Cardiac fibroblast (primary cell): Measurements from ENCODE around the gene CCDC40.

Source experiments
- DNase-seq, 2 donors: peaks; one replicate each; pipeline versions ENCODE4 v3.0.0 to v3.0.0-alpha.2; 2010; ENCODE audit warnings: low read depth in 2 of 2
- H3K4me3 ChIP-seq, 2 donors: replicated peaks in 1 of 2; 1 replicate in 1 of 2; 2 replicates in 1 of 2; pipeline ENCODE4 v1.5.1; 2011; ENCODE audit warnings: low read depth in 2 of 2, low read length in 2 of 2, mild to moderate bottlenecking in 2 of 2, moderate library complexity in 1 of 2
- TF ChIP-seq, protein P1 (sequence below): IDR thresholded peaks from one replicate; pipeline ENCODE4 v1.5.1; 2011; ENCODE audit warnings: low read depth, mild to moderate bottlenecking, low read length, inconsistent platforms

The CCDC40 gene

DNA sequence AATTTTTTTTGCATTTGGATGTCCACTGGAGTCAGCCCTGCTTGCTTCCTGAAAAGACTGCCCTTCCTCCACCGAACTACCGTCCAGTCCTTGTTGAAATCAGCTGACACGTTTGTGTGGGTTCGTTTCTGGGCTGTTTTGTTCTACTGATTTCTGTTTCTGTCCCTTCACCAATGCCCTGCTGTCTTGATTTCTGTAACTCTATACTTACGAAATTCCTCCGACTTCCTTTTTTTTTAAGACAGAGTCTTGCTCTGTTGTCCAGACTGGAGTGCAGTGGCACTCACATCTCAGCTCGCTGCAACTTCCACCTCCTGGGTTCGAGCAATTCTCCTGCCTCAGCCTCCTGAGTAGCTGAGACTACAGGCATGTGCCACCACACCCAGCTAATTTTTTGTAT is 56.5 kb downstream of the CCDC40 start:
- TF ChIP-seq, protein P1, sequence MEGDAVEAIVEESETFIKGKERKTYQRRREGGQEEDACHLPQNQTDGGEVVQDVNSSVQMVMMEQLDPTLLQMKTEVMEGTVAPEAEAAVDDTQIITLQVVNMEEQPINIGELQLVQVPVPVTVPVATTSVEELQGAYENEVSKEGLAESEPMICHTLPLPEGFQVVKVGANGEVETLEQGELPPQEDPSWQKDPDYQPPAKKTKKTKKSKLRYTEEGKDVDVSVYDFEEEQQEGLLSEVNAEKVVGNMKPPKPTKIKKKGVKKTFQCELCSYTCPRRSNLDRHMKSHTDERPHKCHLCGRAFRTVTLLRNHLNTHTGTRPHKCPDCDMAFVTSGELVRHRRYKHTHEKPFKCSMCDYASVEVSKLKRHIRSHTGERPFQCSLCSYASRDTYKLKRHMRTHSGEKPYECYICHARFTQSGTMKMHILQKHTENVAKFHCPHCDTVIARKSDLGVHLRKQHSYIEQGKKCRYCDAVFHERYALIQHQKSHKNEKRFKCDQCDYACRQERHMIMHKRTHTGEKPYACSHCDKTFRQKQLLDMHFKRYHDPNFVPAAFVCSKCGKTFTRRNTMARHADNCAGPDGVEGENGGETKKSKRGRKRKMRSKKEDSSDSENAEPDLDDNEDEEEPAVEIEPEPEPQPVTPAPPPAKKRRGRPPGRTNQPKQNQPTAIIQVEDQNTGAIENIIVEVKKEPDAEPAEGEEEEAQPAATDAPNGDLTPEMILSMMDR, result no peak
- no peak for DNase-seq
- no peak overlapping the region for H3K4me3 ChIP-seq

DNA sequence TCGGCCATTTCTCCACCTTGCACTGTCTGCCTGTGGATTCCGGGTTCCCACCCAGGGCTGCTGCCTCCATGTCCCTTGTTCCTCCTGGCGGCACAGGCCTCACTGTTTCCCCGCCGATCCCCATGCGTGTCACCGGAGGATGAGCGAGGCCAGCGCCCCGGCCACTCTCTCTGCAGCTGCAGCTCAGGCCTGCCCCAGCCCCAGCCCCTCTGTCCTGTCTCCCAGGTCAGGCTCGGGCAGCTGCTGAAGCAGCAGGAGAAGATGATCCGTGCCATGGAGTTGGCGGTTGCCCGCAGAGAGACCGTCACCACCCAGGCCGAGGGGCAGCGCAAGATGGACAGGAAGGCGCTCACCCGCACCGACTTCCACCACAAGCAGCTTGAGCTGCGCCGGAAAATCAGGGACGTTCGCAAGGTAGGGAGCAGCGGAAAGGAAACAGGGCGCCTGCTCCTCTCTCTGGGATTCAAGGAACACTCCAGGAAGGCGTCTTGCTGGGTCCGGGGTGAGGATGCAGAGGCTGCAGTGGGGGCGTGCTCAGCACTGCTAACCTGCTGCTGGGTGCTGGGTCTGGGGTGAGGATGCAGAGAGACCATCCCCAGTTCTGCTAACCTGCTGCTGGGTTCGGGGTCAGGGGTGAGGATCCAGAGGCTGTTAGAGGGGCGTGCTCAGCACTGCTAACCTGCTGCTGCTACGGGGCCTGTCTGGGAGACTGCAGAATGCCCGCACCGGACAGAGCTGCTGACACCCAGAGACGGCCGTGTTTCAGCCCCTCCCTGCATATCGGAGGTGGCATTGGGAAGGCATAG is 58.8 kb downstream of the CCDC40 start:
- TF ChIP-seq, protein P1, result no peak
- no peak overlapping the region for H3K4me3 ChIP-seq
- DNase-seq, result no peak

DNA sequence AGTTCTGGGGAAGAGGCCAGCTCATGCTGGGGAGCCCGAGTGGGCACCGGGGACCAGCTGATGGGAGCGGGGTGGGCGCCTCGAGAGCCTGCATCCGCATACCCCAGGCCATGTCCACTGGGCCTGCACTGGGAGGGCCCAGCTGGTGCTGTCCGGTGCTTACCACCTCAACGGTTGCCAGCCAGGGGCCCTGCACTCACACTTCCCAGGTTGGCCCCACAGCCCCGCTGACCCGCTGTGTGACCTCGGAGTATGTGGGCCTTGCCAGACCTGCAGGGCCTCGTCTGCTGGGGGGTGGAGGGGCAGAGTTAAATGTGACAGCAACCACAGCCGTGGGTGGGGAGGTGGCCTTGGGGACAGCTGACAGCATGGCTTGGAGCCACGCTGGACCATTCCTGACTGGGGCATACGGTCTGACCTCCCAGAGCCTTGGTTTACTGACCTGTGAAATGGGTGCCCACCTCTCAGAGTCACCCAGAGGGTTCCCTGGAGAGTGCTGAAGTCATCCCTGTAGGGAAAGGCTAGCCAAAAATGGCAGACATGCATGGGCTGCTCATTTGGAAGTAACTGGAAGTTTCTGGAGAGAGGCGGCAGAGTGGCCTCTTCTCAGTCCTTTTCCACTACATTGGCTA is 59.5 kb downstream of the CCDC40 start:
- TF ChIP-seq, protein P1, result no peak
- DNase-seq, result no peak
- no peak overlapping the region for H3K4me3 ChIP-seq

DNA sequence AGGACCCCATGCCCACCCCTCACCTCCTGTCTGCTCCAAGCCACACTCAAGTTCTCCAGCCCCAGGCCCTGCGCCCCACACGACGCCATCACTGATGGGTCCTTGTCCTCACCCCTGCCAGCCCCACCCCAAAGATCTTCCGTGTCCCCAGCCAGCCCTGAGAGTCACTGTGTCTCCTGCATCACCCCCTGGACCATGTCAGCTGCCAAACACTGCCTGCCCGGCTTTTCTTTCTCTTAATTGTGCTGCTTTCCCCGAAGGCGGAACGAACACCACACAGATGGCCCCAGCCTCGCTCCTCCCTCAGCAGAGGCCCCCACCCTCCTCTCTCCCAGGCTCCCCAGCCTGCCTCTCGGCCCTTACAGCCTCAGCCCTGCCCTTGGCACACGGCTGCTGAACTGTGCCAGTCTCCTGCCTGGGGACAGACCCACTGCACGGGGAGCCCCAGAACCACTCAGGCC is 60.1 kb downstream of the CCDC40 start:
- TF ChIP-seq, protein P1, result no peak
- DNase-seq, result no peak
- H3K4me3 ChIP-seq, result no peak overlapping the region

DNA sequence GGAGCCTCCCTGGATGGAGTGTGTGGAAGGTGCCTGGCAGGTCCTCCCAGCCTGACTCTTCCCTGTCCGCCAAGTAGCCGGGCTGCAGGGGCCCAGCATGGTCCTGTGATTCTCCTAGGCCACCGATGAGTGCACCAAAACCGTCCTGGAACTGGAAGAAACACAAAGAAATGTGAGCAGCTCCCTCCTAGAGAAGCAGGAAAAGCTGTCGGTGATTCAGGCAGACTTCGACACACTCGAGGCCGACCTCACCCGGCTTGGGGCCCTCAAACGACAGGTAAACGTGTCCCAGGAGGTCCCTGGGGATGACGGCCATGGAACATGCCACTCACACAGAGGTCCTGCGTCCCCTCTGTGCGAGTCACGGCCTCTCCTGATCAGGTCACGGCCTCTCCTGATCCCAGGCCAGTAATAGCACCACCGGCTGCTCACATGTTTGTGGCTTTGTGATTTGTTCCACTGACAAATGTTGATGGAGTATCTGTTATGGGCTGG is 60.7 kb downstream of the CCDC40 start:
- no peak for DNase-seq

DNA sequence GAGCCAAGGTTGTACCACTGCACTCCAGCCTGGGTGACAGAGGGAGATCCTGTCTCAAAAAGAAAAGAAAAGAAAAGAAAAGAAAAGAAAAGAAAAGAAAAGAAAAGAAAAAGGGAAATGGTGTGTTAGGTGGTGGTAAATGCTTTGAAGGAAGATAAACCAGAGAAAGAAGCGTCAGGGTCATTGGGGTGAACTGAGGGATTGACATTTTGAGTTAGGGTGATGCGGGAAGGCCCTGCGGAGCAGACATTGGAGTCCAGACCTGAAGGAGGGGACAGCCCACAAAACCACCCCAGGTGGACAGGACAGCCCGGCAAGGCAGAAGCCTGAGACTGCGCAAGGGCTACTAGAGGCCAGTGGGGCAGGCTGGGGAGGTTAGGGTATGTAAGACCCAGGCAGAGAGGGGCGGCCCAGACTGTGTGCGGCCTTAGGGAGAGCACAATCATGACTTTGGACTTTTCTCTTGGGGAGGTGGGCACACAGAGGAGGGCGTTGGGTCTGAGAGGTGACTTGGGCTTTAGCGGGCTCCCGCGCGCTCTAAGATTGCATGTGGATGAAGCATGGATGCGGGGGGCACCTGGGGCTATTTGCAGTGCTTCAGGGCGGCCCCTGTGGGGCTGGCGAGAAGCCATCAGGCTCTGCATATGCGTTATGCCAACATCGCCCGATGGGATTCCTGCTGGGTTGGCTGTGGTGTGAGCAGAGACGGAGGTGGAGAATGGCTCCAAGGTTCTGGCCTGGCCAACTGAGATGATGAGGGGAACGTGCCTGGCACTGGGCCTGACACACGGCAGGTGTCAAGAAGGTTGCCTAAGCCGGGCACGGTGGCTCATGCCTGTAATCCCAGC is 61.6 kb downstream of the CCDC40 start:
- TF ChIP-seq, protein P1, result no peak
- H3K4me3 ChIP-seq, result no peak overlapping the region
- no peak for DNase-seq

More for the DNA sequence above, 60.7 kb downstream of the CCDC40 start:
- H3K4me3 ChIP-seq, result no peak overlapping the region
- TF ChIP-seq, protein P1, result no peak
